GM18907 (cell line): Measurements from ENCODE around the gene C1QTNF5.

Source experiments
- ATAC-seq: cut with Tn5 transposase; IDR thresholded peaks from one replicate; pipeline ENCODE4 v1.9.1; 2021; ENCODE audit warnings: mild to moderate bottlenecking, moderate library complexity; ENCODE audit not compliant: unreplicated experiment

Gene C1QTNF5

DNA sequence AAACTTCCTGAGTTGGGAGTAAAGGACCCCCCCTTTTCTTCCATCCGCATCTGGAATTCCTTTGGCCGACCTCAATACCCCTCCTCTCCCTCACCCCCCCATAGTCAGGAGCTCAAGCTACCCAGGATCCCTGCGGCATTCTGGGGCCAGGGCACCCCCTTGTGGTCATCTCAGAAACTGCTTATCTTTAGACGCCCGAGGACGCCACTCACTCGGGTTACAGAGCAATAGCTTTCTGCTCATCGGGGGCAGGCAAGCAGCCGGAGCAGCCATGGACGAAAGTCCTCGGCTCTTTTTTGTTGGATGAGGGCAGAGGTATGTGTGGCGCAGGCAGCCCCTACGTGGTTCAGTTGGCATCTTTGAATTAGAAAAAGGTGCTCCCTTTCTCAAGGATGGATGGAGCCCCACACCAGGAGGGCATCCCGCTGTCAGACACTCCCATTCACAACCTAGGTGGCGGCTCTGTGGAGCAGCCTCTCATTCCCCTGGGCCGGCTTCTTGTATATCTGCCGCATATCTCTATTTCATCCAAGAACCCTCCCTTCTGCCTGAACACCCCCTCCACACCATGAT is 2.3 kb downstream of the C1QTNF5 start:
- ATAC-seq = peak; percentile 26

DNA sequence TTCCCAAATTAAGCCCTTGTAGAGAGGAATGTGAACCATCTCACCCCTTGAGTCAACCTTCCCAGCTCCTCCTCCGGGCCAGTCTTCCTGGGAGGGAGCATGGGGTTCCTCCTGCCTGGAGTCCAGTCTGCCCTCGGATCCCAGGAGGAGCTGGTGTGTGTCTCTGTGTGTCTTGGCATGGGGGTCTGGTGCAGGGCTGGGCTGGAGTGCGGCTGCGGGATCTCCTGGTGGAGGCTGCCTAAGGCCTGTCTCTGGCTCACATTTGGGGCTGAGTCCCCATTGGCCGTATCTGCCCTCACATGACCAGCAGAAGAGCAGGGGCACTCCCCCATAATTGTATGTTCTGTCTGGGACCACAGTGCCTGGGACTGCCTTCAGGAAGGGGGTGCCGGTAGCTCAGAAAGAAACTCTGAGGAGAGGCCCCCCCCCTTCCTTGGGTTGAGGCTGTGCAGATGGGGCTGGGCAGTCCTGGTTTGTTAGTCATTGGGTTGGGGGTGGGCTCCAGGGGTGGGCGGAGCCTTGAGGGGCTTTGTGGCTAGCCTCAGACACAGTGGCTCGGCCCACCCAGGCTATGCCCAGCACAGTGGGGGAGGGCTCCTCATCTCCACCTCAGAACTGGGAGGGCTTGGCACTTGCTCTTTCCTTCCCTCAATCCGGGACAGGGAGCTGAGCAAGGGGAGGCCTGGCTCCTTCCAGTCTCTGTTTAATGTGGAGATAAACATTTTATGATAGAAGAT is 2.9 kb downstream of the C1QTNF5 start:
- no peak for ATAC-seq

DNA sequence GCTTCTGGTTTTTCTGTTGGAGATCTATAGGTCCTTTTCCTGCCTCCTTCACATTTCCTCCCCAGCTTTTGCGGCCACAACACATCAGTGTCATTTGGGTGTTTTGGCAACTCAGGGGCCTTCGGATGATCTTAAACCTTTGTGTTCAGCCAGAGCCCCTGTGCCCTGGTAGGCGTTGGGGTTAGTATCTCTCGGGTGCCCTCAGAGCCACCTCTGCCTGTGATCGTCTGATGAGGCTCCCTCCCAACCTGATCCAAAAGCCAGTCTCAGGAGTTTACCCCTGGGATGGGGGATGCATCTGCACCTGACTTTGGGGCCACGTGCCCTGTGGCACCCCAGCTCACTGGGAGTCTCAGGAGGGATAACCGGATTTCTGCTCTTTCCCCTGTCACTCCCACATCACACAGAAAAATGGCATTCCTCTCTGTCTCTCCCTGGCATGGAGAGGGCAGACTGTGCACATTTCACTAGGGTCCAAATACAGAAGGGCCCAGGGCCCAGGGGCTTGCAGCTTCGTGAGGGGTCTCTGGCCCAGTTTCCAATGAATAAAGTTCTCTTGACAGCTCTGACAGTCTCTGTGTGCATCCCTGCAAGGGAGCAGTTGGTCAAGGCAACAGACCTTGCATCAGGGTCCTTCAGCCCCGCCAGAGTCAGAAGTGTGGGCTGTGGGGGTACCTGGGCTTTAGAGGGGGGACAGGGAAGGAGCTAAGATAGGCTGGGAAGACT is 3.8 kb downstream of the C1QTNF5 start:
- ATAC-seq = no peak

DNA sequence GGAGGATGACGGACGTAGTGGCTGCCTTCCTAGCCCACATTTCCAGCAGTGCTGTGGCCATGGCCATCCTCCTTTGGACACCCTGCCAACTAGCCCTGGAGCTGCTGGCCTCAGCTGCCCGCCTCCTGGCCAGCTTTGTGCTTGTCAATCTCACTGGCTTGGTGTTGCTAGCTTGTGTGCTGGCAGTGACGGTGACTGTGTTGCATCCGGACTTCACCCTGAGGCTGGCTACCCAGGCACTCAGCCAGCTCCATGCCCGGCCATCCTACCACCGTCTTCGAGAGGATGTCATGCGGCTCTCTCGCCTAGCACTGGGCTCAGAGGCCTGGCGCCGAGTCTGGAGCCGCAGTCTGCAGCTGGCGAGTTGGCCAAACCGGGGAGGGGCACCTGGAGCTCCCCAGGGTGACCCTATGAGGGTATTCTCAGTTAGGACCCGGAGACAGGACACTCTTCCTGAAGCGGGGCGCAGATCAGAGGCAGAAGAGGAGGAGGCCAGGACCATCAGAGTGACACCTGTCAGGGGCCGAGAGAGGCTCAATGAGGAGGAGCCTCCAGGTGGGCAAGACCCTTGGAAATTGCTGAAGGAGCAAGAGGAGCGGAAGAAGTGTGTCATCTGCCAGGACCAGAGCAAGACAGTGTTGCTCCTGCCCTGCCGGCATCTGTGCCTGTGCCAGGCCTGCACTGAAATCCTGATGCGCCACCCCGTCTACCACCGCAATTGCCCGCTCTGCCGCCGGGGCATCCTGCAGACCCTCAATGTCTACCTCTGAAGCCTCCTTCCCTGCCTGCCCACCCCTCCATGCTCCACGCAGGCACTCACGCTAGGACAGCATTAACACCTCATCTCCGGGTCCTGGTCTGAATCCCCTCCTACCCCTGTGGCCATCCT is 4.8 kb downstream of the C1QTNF5 start:
- no peak for ATAC-seq

DNA sequence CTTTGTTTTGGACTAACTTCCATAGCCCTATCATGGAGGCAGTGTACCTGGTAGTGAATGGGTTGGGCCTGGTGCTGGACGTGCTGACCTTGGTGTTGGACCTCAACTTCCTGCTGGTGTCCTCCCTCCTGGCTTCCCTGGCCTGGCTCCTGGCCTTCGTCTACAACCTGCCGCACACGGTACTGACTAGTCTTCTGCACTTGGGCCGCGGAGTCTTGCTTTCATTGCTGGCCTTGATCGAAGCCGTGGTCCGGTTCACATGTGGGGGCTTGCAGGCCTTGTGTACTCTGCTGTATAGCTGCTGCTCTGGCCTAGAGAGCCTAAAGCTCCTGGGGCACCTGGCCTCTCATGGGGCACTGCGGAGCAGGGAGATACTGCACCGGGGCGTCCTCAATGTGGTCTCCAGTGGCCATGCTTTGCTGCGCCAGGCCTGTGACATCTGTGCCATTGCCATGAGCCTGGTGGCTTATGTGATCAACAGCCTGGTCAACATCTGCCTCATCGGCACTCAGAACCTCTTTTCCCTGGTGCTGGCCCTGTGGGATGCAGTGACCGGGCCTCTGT is 5.5 kb downstream of the C1QTNF5 start:
- ATAC-seq = no peak

DNA sequence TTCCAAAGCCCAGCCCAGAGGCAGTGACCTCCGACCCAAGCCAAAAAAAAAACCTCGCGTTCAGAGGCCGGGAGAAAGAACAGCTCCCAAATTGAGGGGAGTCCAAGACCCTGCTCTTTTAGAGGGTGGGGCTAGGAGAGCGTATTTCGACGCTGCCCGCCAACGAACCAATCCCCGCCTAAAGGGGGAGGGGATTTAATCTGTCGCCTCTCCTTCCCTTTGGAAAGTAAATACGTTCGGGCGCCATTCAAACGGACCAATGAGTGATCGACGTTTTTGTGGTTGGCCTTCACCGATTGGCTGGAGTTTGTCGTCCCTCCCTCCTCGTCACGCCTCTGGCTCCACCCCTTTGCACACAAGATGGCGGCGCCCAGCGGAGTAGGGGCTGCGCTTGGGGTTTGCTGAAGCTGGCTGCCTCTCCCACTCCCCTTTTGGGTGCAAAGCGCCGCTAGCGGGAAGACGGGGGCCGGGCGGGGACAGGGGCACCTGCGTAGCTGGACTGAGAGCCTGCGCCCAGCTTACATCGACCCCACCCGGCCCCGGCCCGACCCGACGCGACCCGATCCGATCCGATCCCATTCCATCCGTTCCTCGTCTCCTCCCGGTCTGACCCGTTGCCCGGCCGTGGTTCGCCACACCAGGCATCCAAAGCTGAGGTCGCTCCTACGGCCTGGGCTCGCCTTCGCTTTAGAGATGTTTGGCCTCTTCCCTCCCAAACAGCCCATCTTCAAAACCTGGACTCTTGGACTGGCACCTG is 6.3 kb downstream of the C1QTNF5 start, which contains the start of gene RNF26:
Gene RNF26, plus strand, starts transcription at position 354 of the 757 bp plus-strand sequence. CDS start 596 bp downstream, outside the sequence.
- ATAC-seq = peak; percentile 91

DNA sequence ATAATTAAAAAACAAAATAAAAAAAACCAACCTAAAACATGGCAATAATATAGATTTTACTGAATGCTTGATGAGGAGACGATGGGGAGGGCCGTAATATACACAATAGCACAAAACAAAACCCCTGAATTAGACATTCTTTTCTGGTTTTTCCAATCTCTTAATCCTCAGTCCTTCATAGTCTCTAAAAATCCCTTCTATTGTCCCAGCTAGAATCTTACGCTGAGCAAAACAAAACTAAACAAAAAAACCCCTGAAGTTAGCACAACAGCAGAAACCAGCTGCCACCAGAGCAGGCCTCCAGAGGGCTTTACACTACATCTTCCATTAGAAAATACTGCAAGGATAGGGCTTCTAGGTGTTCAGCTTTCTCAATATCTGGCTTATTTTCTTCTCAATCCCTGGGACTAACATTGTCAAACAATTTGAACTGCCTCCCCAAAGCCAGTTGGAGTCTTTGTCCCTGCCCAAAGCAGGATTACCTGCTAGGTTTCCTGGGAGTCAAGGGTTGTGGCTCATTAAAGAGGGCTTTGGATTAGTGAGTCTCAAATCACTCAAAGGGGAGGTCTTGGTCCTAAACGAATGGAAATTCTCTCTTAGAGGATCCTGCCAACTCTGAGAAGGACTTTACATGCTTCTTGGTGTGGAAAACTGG is 8.4 kb downstream of the C1QTNF5 start:
- ATAC-seq = no peak

DNA sequence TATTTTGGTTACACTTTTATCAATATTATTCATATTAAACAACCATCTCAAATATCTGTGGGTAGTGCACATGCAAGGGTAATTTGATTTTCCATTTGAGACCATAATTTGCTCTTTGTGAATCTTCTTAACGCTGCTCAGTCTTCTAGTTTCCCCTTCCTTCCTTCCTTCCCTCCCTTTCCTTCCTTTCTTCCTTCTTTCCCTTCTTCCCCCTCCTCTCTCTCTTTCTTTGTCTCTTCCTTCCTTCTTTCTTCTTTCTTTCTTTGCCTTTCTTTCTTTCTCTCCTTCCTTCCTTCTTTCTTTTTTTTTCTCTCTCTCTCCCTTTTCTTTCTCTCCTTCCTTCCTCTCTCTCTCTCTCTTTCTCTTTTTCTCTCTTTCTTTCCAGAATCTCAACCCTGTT is 10.4 kb downstream of the C1QTNF5 start:
- no peak for ATAC-seq

DNA sequence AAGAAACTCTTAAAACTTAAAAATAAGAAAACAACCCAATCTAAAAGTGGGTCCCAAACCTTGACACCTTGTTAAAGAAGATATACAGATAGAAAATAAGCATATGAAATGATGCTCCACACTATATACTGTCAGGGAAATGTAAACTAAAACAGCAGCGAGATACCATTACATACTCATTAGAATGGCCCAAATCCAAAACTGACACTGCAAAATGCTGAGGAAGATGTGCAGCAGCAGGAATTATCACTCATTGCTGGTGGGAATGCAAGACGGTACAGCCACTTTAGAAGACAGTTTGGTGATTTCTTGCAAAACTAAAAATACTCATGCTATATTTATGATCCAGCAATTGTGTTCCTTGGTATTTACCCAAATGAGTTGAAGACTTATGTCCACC is 11.4 kb downstream of the C1QTNF5 start:
- ATAC-seq = no peak

DNA sequence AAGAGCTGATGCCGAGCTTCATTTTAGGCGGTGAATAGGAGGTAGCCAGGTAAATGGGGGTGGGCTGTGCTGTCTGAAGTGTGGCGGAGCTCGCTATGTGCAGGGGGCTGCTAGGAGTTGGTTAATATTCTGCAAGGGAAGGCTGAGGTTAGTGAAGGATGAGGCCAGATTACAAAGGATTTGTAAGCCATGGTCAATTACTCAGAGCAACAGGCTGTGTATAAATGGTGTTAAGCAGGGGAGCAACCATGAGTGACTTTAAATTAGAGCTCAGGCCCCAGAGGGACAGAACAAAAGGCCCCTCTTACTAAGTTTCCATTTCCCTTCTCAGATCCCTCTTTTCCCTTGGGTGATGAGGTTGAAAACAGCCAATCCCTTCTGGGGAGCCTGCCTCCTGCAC is 16.5 kb downstream of the C1QTNF5 start:
- ATAC-seq = no peak

DNA sequence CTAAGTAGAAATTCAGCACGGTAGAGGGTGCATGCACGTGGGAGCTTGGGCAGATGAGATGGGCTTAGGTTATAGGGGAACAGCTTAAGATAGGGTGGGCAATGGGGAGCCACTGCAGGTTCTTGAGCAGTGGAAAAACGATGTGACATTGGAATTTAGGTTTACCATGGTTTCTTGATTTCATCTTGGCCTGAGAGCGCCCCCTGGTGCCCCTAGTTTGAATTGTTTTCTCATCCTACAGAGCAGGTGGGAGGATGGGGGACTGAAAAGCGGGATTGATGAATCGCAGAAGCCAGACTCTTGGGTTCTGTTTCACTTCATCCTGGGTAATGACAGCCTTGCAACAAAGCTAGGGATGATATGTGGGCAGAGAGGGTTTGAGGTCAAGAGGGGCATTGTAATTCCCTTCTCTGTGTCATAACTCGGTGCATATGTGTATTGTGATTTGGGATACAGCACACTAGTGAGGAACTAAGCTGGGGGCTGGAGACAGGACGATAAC is 17.1 kb downstream of the C1QTNF5 start:
- no peak for ATAC-seq

DNA sequence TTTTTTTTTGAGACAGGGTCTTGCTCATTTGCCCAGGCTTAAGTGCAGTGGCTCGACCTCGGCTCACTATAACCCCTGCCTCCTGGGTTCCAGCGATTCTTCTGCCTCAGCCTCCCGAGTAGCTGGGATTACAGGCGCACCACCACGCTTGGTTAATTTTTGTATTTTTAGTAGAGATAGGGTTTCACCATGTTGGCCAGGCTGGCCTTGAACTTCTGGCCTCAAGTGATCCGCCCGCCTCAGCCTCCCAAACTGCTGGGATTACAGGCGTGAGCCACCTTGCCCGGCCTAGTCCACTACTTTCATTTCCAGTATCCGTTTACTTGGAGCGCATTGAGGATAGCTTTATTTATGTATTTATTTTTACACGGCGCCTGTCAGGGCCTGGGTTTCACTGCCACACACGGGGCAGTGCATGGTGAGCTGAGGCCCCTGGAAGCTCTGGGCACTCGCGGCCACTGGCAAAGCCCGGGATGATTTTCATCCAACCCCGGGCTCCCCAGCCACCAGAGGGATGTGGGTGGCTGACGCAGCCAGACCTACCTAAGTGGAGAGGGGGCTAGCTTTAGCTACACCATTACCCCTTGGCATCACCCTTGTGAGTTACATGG is 17.7 kb downstream of the C1QTNF5 start:
- ATAC-seq = no peak

DNA sequence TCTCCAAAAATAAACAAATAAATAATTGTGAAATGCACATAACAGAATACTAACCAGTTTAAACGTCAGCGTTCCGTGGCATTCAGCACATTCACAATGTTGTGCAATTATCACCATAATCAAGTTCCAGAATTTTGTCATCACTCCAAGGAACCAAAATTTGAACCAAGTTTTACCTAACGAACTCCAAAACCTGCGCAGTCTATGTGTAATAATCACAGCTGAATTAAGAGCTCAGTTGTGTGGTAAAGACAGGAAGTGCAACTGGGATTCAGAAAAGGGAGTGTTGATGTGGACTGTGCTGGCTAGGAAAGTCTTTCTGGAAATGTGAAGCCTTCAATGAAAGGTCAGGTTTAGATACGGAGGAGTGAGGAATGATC is 18.3 kb downstream of the C1QTNF5 start:
- ATAC-seq = no peak

DNA sequence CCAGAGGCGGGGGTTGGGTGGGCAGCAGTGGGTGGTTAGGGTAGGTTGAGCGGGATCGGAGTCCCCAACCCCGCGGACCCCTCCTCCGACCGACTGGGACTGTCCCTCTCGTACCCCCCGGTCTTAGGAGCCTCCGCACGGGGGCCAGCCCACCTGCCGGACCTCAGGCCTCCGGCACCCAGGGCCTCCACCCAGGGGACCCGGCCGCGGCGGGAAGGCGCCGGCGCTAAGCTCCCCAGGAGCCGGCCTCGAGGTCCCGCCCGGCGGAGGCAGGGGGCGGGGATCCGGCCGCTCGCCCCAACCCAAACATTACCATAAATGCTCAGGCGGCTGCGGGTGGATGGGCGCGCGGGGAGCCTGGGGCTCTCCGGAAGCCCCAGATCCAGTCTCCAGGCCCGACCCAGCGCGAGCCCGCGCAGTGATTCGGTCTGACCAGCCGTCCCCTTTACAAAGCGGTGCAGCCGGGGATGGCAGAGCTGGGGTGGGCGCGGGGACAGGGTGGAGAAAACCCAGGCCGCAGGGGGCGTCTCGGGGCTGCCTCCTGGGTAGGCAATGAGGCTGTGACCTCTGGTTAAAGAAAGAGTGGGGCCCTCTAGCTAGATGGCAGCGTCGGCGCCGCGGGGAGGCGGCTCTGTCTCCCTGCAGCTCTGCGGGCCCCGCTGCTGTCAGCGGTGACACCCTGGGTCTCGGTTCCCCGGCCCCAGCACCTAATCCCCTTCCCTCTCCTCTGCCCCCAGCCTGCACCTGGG is 19.7 kb downstream of the C1QTNF5 start:
- peak; percentile 43 for ATAC-seq

DNA sequence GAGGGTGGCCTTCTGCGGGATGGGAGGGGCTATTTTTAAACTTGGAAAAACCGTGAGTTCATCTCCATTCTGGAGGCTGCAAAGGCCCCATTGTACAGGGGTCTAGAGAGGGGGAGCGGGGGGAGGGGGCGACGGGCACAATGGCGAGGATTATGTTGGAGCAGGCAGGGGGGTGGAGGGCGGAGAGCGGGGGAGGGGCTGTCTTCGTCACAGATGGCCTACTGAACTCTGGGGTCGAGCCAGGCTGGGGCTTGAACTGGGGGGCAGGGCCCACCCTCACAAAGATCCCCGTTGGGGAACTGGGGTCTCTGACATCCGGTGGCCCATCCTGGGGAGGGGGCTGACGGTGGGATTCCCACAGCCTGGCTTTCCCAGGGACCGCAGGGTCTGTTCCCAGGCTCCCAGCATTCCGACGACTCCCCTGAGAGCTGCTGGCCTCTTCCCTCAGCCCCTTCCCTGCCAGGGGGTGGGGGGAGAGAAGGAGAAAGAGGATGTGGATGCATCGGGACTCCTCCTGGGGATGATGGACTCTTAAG is 20.4 kb downstream of the C1QTNF5 start:
- no peak for ATAC-seq

DNA sequence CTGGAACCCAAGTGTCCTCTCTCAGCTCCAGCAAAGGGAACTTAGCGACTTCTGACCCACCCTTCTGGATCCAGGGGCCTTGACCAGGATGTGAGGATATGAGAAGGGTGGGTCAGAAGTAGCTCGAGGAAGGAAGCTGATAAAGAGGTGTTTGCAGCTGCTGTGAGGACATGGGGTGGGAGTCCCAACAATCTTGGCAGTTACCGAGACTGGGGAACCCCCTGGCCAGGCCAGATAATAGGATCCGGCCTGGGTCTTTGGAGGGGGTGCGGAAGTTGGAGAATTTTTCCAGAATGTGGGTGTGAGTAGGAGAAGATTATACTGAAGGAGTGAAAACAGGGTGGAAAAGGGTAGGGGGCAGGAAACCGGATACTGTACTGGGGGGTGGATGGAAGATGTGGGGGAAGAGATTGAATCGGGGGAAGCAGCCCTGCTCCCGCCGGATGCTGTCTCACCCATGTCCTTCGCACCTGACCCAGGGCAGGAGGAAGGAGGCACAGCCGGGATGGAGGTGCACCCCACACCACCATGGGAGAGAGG is 20.9 kb downstream of the C1QTNF5 start:
- ATAC-seq = no peak

DNA sequence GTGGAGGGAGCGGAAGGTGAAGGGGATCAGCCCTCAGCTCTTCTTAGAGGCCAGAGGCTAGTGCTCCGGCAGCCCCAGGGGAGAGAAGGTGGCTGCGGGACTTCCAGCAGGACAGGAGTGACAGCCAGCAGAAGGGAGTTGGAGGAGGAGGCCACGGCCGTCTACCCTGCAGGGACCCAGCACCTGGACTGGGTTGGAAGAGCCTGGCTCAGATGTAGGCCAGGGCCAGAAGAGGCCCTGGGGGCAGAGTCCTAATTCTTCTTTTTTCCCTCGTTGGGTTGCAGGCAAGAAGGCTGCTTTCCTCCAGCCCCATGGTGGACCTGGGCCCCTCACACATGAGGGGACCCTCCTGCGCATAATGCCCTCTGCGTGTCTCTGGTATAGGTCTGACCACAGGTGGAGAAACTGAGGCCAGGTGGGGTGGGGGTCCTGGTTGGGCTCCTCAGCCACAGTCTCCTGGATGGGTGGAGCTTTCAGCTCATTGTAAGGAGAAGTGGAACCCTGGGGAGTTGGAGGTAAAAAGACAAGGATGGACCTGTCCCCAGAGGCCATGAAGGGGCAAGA is 21.5 kb downstream of the C1QTNF5 start:
- no peak for ATAC-seq
